Smooth muscle cell (in vitro differentiated cells): ENCODE measurements around the gene KLRB1. TPM values are rescaled to one million over a fixed set of nuclear protein-coding genes. Genes with fewer than 3 reads are reported as not detected.
"Not testable (repeated sequence)": the region's sequence is repeated elsewhere in the genome, so short reads cannot be mapped to it uniquely, and the experiment has no call there.

Experiments
- DNase-seq: peaks from one replicate; lab custom pipeline; 2025; ENCODE audit not compliant: unreplicated experiment; lab: John Stamatoyannopoulos, UW
- H2AFZ ChIP-seq: fragments of 200-600 bp; sonication (generic); 2 replicates; pipeline ENCODE4 v1.6.0; 2016; ENCODE audit warnings: antibody characterized with exemption, low read depth, mild to moderate bottlenecking
- H3F3A ChIP-seq: fragments of 200-600 bp; sonication (generic); 2 replicates; pipeline ENCODE4 v1.6.0; 2017; ENCODE audit warnings: antibody characterized with exemption, low read depth
- H3K27ac ChIP-seq: fragments of 200-600 bp; sonication (generic); 2 replicates; pipeline ENCODE4 v1.5.1; 2016; ENCODE audit warnings: low read depth, mild to moderate bottlenecking
- H3K27me3 ChIP-seq: fragments of 200-600 bp; sonication (generic); 2 replicates; pipeline ENCODE4 v1.6.1; 2016; ENCODE audit warnings: low read depth, mild to moderate bottlenecking
- H3K36me3 ChIP-seq: fragments of 200-600 bp; sonication (generic); 2 replicates; pipeline ENCODE4 v1.5.1; 2016; ENCODE audit warnings: low read depth
- H3K4me1 ChIP-seq: fragments of 200-600 bp; sonication (generic); 2 replicates; pipeline ENCODE4 v1.5.1; 2016; ENCODE audit warnings: low read depth
- H3K4me2 ChIP-seq: fragments of 200-600 bp; sonication (generic); 2 replicates; pipeline ENCODE4 v1.6.0; 2016; ENCODE audit warnings: mild to moderate bottlenecking
- H3K4me3 ChIP-seq: fragments of 200-600 bp; sonication (generic); 2 replicates; pipeline ENCODE4 v1.5.1; 2016; ENCODE audit warnings: mild to moderate bottlenecking
- H3K79me2 ChIP-seq: fragments of 200-600 bp; sonication (generic); 2 replicates; pipeline ENCODE4 v1.6.0; 2016; ENCODE audit warnings: low read depth, mild to moderate bottlenecking
- H3K9ac ChIP-seq: fragments of 200-600 bp; sonication (generic); 2 replicates; pipeline ENCODE4 v1.6.0; 2016; ENCODE audit warnings: low read depth
- H3K9me3 ChIP-seq: fragments of 200-600 bp; sonication (generic); replicated peaks from 2 replicates; pipeline ENCODE4 v1.5.1; 2016; ENCODE audit warnings: low read depth
- H4K20me1 ChIP-seq: fragments of 200-600 bp; sonication (generic); 2 replicates; pipeline ENCODE4 v1.6.0; 2016; ENCODE audit warnings: low read depth
- CTCF ChIP-seq: fragments of 200-600 bp; sonication (generic); IDR thresholded peaks from 2 replicates; pipeline ENCODE4 v1.5.1; 2017; ENCODE audit warnings: borderline replicate concordance, mild to moderate bottlenecking, antibody characterized with exemption; ENCODE audit not compliant: insufficient read depth, poor library complexity, severe bottlenecking
- WGBS: methylation state at CpG from one replicate; pipeline ENCODE4 v1.1.7; 2016; ENCODE audit warnings: low lambda C conversion rate; 5-methylcytosine and 5-hydroxymethylcytosine counted together
- polyA plus RNA-seq: library from polyadenylated mRNA; unstranded; fragments of >200 nt; fragmentation: Nextera tagmentation; extraction: Ambion mirVana; gene quantifications from 2 replicates; pipeline ENCODE4 v1.2.1, GENCODE V29; 2016
- total RNA-seq: library from RNA; depleted of rRNA; stranded (reverse); fragments of >200 nt; gene quantifications from 2 replicates; pipeline ENCODE4 v1.2.3, GENCODE V29; 2014

Gene KLRB1
- total and polyA plus RNA-seq, 2 experiments from 2014 or later, result not detected

DNA sequence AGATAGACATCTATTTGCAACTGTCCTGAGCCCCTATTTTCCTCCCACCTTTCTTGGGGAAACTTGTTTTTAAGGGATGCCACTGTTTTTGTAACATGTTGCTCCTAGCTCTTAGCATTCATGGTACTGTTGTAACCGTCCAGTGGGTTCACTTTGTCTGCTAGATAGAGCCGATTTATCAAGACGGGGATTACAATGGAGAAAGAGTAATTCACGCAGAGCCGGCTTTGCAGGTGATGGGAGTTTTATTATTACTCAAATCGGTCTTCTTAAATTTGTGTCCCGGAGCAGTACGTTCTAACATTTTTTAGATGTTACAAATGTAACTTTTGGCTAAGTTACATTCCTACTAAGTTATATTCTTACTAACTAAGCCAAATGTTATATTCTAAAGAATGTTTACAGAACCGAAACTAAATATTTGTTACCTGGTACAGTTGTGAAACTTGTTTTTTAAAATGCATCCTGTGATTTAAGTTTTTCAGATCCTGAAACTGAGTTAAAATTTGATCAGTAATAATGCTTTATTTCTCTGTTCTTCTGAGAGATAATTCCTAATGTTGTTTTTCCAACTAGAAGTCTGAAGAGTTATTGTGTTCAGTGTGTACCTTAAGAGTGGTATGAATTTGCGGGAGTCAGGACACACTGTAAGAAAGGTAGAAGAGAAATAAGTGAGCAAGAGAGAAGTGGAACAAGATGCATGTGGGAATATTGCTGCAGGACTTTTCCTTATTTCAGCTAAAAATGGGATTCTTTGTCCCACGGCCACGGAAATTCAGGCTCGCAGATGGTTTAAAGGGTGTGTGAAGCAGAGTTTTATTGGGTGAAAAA lies 41.2 kb upstream of the KLRB1 start:
- peak overlapping the region; percentile 56 for H2AFZ ChIP-seq
- peaks cover 32% of the 10 kb centered on the region for H3K79me2 ChIP-seq
- peaks cover 16% of the 10 kb centered on the region for H3F3A ChIP-seq
- peak overlapping the region; percentile 59 for H3K4me3 ChIP-seq
- DNase-seq, result no peak
- no peaks in the 10 kb centered on the region for H3K27me3 ChIP-seq
- no peak for TF ChIP-seq CTCF
- 18% methylated on average over 13 of the region's 13 CpGs for WGBS
- peaks cover 28% of the 10 kb centered on the region for H3K4me1 ChIP-seq
- H3K9me3 ChIP-seq, result no peaks in the 10 kb centered on the region
- no peaks in the 10 kb centered on the region for H4K20me1 ChIP-seq
- peak overlapping the region; percentile 86 for H3K9ac ChIP-seq
- H3K27ac ChIP-seq, result peak overlapping the region; percentile 97
- no peaks in the 10 kb centered on the region for H3K36me3 ChIP-seq
- peak overlapping the region; percentile 88 for H3K4me2 ChIP-seq

GRCh38 chr12:9647825-9648700 lies 40.3 kb upstream of the KLRB1 start:
- Histone ChIP-seq H3K9me3 (no peaks in the 10 kb centered on the region), H2AFZ (peak overlapping the region; percentile 56), H3K4me1 (peaks cover 28% of the 10 kb centered on the region), H3K4me3 (peak overlapping the region; percentile 59), H4K20me1 (no peaks in the 10 kb centered on the region), H3K27me3 (no peaks in the 10 kb centered on the region), H3F3A (peaks cover 16% of the 10 kb centered on the region), H3K4me2 (peak overlapping the region; percentile 88), H3K27ac (peak overlapping the region; percentile 97), H3K9ac (peak overlapping the region; percentile 86), H3K36me3 (no peaks in the 10 kb centered on the region), H3K79me2 (peaks cover 24% of the 10 kb centered on the region)
- no peak for TF ChIP-seq CTCF
- DNase-seq, result peak; percentile 62
- WGBS, result 2% methylated on average over 42 of the region's 55 CpGs

GRCh38 chr12:9646794-9647781 lies 39.4 kb upstream of the KLRB1 start:
- DNase-seq, result no peak
- H2AFZ ChIP-seq, result peak overlapping the region; percentile 47

GRCh38 chr12:9644985-9645551 lies 37.4 kb upstream of the KLRB1 start:
- H3K9ac ChIP-seq, H3K4me3 ChIP-seq, H2AFZ ChIP-seq, H3K4me2 ChIP-seq, H4K20me1 ChIP-seq, DNase-seq, H3K9me3 ChIP-seq, H3K27me3 ChIP-seq, H3K79me2 ChIP-seq, H3K36me3 ChIP-seq, H3K27ac ChIP-seq: not testable (repeated sequence)
- 95% methylated on average over 1 of the region's 1 CpG for WGBS
- H3F3A ChIP-seq, result peaks cover 16% of the 10 kb centered on the region
- H3K4me1 ChIP-seq, result peaks cover 25% of the 10 kb centered on the region

More at GRCh38 chr12:9646794-9647781, 39.4 kb upstream of the KLRB1 start:
- H3K27me3 ChIP-seq, result no peaks in the 10 kb centered on the region
- no peaks in the 10 kb centered on the region for H3K36me3 ChIP-seq
- H3K4me3 ChIP-seq, result peak overlapping the region; percentile 59
- peak overlapping the region; percentile 86 for H3K9ac ChIP-seq
- no peaks in the 10 kb centered on the region for H4K20me1 ChIP-seq
- peaks cover 14% of the 10 kb centered on the region for H3K79me2 ChIP-seq
- 13% methylated on average over 13 of the region's 13 CpGs for WGBS
- TF ChIP-seq CTCF, result no peak
- H3F3A ChIP-seq, result peaks cover 16% of the 10 kb centered on the region
- H3K4me2 ChIP-seq, result peak overlapping the region; percentile 88
- H3K27ac ChIP-seq, result peak overlapping the region; percentile 97
- H3K9me3 ChIP-seq, result no peaks in the 10 kb centered on the region
- H3K4me1 ChIP-seq, result peaks cover 28% of the 10 kb centered on the region
